Spleen (tissue), 3 donors: ENCODE results near the gene CALR3.

Source experiments
- POLR2A ChIP-seq, 3 donors: fragments of 450-650 bp; IDR thresholded peaks; one replicate each; pipeline ENCODE4 v1.5.1; 2017; ENCODE audit warnings: antibody characterized with exemption in 3 of 3, mild to moderate bottlenecking in 1 of 3
- POLR2AphosphoS5 ChIP-seq, 3 donors: sonication (generic); formaldehyde crosslinking; IDR thresholded peaks; one replicate each; pipeline ENCODE4 v1.5.1; 2017; ENCODE audit warnings: antibody characterized with exemption in 3 of 3

- peak in 1 of 3 donors; percentile 36 for TF ChIP-seq POLR2AphosphoS5 (IDR thresholded peaks at IDR 0.05)
- no peak for TF ChIP-seq POLR2A (IDR thresholded peaks at IDR 0.05)
These were observed 53.3 kb downstream of the CALR3 start for GRCh38 chr19:16442386-16443276.
